Tibial artery (tissue), 4 donors: ENCODE measurements around the gene TESK2.

ENCODE experiments used
- DNase-seq, 2 donors: peaks; one replicate each; pipeline ENCODE4 v3.0.0-alpha.2; 2019
- H3K27ac ChIP-seq, 2 donors: fragments of 200-600 bp; sonication (generic) in 1 of 2; 1 replicate in 1 of 2; 2 replicates in 1 of 2; pipeline ENCODE4 v1.5.1; 2018 to 2019; ENCODE audit warnings: mild to moderate bottlenecking in 1 of 2
- H3K27me3 ChIP-seq, 2 donors: fragments of 200-600 bp; sonication (generic) in 1 of 2; one replicate each; pipeline versions ENCODE4 v1.5.1 to v1.6.0; 2016 to 2019
- H3K36me3 ChIP-seq, 3 donors: fragments of 200-600 bp; sonication (generic) in 2 of 3; one replicate each; pipeline ENCODE4 v1.5.1; 2016 to 2019; ENCODE audit warnings: mild to moderate bottlenecking in 2 of 3
- H3K4me1 ChIP-seq, 4 donors: fragments of 200-600 bp; sonication (generic) in 2 of 4; 1 replicate in 3 of 4; 2 replicates in 1 of 4; pipeline ENCODE4 v1.5.1; 2016 to 2019
- H3K4me3 ChIP-seq, 2 donors: fragments of 200-600 bp; sonication (generic) in 1 of 2; 1 replicate in 1 of 2; 2 replicates in 1 of 2; pipeline ENCODE4 v1.5.1; 2018 to 2019; ENCODE audit warnings: mild to moderate bottlenecking in 2 of 2
- H3K9me3 ChIP-seq, 3 donors: fragments of 200-600 bp; sonication (generic) in 1 of 3; one replicate each; pipeline ENCODE4 v1.5.1; 2016 to 2019
- CTCF ChIP-seq, 2 experiments: fragments of 200-600 bp in 1 of 2; fragments of 450-650 bp in 1 of 2; IDR thresholded peaks; one replicate each; pipeline ENCODE4 v1.5.1; 2017 to 2019; ENCODE audit warnings: antibody characterized with exemption in 2 of 2, mild to moderate bottlenecking in 1 of 2, moderate library complexity in 1 of 2
- intact Hi-C: fragments of 100-400 bp; cut with DNase I; formaldehyde crosslinking; loops from one replicate; pipeline ENCODE4 v1.15.0; 2023; ENCODE audit warnings: low total_unique reads

TESK2 gene

DNA sequence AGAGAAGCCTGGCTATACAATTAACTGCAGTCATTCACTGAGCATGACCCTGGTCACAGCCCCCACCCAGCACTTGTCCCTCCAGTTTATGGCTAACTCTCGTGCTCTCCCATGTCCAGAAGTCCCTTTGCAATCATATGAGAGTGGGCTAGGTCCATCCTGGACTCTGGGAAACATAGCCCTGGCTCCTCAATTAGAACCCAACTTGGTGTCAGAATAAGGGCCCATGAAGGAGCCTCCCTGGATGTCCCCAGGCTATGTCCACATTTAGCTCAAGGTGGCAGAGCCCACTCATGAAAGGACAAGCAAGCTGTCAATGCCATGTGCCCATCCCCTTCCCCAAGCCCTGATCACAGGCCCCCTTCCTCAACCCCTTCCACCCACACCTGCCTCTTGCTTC is 191.7 kb downstream of the TESK2 start:
- no peak for DNase-seq
- no peak for TF ChIP-seq CTCF (IDR thresholded peaks at IDR 0.05)
- H3K9me3 ChIP-seq, result no peaks in the 10 kb centered on the region
- H3K4me1 ChIP-seq, result peaks cover 0 to 9% (median 2%) of the 10 kb centered on the region in 4 donors
- intact Hi-C loops, result no loop called here
- H3K27ac ChIP-seq, result no peak overlapping the region
- H3K4me3 ChIP-seq, result no peak overlapping the region
- no peaks in the 10 kb centered on the region for H3K27me3 ChIP-seq
- no peaks in the 10 kb centered on the region for H3K36me3 ChIP-seq

DNA sequence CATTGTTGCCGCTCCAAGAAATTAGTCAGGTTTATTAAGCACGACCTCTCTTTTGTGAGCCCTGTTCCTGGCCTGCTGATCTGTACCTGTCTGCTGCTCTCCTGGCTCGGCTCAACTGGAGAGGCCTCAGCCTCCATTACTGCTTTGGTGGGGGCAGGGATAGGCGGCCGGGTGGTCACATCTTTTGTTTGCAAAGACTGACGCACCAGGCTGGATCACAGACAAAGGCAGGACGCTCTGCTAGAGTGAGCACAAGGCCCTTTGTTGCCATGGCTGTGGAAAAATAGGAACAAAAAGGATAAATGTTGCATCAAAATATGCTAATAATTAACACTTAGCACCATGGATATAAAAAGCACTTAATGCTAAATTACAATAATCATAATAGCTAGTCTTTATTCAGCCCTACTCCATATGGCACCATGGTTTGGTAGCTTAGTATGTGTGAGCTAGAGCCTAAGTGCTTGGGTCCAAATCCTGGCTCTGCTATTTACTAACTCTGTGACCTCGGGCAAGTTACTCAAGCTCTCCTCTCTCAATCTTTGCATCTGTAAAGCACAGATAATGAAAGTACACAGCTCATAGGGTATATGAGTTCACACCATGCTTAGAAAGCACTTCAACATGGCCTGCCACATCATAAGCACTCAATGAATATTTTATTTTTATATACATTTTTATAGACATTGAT is 193.2 kb downstream of the TESK2 start:
- Histone ChIP-seq H3K4me1 (peaks cover 0 to 3% (median 0%) of the 10 kb centered on the region in 4 donors), H3K27ac (no peak overlapping the region), H3K4me3 (no peak overlapping the region), H3K36me3 (no peaks in the 10 kb centered on the region), H3K9me3 (no peaks in the 10 kb centered on the region), H3K27me3 (no peaks in the 10 kb centered on the region)
- no peak for TF ChIP-seq CTCF (IDR thresholded peaks at IDR 0.05)
- intact Hi-C loops, result no loop called here
- no peak for DNase-seq
